HG03139 (cell line): ENCODE measurements around the gene CTXN1.
"Not testable (repeated sequence)": the region's sequence is repeated elsewhere in the genome, so short reads cannot be mapped to it uniquely, and the experiment has no call there.

Source experiments
- ATAC-seq: cut with Tn5 transposase; IDR thresholded peaks from one replicate; pipeline ENCODE4 v1.9.1; 2021; ENCODE audit not compliant: unreplicated experiment

The CTXN1 gene

GRCh38 chr19:7926727-7927604 lies 1.0 kb upstream of the CTXN1 start:
- no peak for ATAC-seq

DNA sequence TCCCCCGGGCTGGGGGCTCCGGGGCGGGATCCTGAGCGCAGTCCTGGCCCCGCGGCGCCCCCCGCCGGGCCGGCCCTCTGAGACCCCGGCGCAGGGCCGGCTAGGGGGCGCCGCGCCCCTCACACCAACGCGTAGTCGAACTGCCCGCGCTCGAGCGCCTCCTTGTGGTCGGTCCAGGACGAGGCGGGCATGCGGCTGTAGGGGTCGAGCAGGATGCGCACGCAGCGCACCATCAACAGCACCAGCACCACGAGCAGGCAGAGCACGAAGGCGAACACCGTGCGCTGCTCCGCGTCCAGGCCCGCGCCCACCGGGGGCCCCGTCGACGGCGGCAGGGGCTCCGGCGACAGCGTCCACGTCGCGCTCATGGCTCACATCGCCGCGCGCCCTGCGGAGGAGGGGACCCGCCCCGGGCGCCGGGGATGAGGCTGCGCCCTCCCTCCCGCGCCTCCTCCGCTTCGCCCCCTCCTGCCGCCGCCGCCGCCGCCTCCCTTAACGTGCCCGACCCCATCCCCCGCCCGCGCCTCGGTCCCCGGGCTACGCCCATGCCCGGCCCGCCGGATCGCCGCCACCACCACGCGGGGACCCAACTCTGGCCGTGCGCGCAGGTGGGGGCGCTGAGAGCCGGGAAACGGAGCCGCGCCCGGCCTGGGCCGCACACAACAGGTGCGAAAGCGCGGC lies 624 bp downstream of the CTXN1 start:
- no peak for ATAC-seq

GRCh38 chr19:7924651-7925170 lies 1.2 kb downstream of the CTXN1 start:
- ATAC-seq: no peak

GRCh38 chr19:7924241-7924640 lies 1.7 kb downstream of the CTXN1 start:
- ATAC-seq: no peak

DNA sequence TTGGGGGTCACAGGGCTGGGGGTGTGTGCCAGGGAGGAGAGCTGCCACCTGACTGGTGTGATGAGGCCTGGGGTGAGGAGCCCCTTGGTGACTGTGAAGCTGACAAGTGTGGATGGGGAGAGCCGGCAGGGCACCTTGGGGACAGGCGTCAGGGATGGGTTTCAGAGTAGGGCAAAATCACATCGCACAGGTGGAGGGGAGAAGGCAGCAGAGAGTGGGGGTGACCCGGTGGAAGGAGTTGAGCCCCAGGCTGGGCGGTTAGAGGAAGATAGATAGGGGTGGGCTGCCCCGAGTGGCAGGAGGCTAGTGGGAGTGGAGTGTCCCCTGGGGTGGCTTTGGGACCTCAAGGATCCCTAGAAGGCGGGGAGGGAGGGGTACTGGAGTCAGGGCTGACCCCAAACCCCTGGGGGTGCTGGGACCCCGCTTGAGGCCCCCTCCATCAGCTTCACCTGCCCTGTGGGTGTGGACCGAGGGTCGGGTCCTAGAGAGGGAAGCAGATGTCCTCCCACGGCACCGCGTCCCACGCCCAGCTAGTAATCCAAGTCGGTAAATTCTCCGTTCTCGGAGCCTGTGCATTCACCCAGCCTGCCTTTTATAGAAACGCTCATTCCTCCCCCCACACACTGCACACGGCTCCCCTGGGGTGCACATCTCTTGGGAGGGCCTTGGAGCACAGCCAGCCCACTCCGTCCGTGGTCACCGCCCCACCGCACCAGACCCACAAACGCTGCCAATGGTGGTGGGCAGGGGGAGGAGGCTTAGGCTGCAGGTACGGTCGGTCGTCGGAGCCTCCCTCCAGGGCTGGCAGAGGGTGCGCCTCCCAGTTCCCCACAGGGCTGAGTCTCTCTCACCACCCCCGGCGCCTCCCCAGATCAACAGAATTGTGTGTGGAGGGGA lies 2.4 kb downstream of the CTXN1 start:
- ATAC-seq: no peak

- no peak for ATAC-seq
These were observed 3.1 kb downstream of the CTXN1 start for GRCh38 chr19:7922836-7923195.

DNA sequence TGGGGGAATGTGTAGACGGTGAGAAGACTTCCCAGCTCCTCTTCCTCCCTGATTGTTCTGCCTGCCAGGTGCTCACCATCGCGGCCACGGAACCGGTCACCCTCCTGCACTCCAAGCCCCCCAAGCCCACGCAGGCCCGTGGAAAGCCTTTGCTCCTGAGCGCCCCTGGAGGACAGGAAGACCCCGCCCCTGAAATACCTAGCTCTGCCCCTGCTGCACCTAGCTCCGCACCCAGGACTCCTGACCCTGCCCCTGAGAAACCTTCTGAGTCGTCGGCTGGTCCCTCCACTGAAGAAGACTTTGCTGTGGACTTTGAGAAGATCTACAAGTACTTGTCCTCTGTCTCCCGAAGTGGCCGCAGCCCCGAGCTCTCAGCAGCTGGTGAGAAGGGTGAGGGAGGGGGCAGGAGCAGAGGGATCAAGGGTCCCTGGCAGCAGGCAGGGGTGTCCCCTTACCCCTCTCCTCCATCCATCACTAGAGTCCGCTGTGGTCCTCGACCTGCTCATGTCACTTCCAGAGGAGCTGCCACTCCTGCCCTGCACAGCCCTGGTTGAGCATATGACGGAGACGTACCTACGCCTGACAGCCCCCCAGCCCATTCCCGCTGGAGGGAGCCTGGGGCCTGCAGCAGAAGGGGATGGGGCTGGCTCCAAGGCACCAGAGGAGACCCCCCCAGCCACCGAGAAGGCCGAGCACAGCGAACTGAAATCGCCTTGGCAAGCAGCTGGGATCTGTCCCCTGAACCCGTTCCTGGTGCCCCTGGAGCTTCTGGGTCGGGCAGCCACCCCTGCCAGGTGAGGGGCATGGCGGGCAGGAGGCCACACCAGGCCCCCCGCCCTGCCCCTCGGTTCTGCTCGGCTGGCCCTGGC lies 3.7 kb downstream of the CTXN1 start:
- ATAC-seq: no peak

DNA sequence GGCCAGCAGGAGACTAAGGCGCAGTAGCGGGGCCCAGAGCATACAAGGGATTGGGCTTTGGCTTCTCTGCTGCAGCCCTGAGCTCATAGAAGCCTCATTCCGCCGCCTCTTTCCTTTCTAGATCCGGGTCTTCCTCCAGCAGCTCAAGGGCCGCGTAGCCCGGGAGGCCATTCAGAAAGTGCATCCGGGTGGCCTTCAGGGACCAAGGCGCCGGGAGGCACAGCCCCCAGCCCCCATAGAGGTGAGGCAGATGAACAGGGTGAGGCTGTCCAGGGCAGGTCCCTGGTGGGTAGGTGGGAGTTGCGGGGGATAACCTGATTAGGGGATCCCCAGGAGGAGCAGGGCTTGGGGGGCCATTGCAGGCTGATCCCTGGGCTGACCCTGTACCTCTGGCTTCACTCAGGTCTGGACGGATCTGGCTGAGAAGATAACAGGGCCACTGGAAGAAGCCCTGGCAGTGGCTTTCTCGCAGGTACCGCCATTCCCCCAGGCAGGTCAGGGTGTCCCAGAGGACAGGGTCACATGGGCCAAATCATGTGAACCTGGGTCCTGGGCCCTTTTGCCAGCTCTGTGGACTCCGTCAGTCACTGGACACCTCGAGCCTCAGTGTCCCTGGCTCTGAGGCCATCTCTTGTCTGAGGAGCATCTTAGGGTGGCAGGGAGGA lies 4.5 kb downstream of the CTXN1 start:
- no peak for ATAC-seq

GRCh38 chr19:7920519-7921301 lies 5.2 kb downstream of the CTXN1 start:
- peak; percentile 32 for ATAC-seq

DNA sequence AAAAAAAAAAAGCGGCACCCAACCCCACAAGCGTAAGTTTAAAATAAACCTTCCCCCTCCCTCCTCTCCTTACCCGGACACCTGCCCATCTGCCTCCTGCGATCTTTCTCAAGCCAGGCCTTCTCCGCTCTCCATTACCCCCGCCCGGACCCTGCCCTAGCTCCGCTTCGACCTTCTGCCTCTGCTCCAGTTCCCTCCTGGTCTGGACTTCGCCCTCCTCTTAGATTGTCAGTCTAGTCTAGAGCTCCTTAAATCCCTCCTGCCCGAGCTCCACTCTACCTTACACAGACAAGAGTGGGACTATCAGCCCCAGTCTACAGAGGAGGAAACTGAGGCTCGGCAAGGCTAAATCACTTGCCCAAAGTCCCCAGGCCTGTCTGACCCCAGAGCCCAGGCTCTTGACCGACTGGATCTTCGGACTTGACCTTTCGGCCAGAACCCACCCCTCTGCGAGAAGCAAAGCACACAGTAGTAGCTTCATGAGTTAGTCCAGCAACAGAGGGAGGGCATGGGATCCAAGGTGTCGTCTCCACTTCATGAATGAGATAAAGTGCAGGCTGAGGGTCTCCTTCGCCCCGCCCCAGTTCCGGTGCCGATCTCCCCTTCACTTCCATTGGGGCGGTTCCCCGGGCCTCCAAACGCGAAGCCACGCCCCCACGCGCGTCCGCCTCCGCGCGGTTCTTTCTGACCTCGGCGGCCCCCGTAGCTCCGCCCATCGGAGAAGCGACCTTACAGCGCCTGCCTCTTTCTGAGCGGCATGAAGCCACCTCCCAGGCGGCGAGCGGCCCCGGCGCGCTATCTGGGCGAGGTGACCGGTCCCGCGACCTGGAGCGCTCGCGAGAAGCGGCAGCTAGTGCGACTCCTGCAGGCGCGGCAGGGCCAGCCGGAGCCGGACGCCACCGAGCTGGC lies 6.1 kb downstream of the CTXN1 start, which contains the start of gene SNAPC2:
TSS of gene SNAPC2 (plus strand) at position 729 of the 909 bp plus-strand sequence. CDS start at position 758, 29 bp downstream.
- peak; percentile 39 for ATAC-seq

DNA sequence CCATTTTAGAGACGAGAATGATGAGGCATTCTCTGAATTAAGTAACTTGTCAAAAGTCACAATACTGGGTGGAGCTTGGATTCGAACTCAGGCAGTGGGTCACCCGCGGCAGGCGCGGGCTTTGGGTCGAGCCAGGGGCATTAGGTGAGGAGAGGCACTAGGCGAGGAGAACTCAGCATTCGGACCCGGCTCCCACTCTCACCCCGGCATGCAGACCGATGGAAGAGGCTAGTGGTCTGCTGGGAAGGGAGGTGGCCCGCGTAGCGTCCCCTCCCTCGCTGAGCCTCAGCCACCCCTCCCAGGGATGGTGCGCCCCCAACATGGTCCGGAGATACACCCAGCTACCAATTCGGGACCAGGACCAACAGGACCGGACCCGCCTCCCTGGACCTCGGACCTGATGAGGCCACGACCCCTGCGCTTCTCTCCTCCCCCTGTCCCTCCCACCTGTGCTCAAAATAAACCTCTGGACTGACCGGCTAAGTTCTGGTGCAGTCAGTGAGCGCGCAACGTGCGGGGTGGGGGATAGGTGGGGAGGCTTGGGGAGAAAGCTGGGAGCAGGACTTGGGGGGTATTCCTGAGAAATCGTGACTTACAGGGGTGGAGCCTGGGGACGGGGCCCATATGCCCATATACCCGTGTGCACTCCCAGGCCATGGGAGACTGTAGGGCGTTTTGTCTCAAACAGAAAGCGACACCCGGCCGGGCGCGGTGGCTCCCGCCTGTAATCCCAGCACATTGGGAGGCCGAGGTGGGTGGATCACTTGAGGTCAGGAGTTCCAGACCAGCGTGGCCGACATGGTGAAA lies 7.1 kb downstream of the CTXN1 start:
- no peak for ATAC-seq

- ATAC-seq: not testable (repeated sequence)
These were observed 7.8 kb downstream of the CTXN1 start for GRCh38 chr19:7918062-7918614.

- ATAC-seq: no peak
These were observed 8.5 kb downstream of the CTXN1 start for GRCh38 chr19:7917267-7918061.

GRCh38 chr19:7916955-7917266 lies 9.0 kb downstream of the CTXN1 start:
- ATAC-seq: no peak

- no peak for ATAC-seq
These were observed 9.6 kb downstream of the CTXN1 start for GRCh38 chr19:7916103-7916954.
